Right cardiac atrium (tissue), 5 donors: ENCODE data around the gene ADAMTS3. TPM values are rescaled to one million over a fixed set of nuclear protein-coding genes. Genes with fewer than 3 reads are reported as not detected.

Source experiments
- ATAC-seq, 2 donors: fragments of 200-7000 bp; cut with Tn5 transposase; one replicate each; pipeline versions ENCODE4 v1.8.0 to v1.9.1; 2020; ENCODE audit warnings: moderate library complexity in 2 of 2, mild to moderate bottlenecking in 1 of 2
- DNase-seq, 3 donors: peaks; one replicate each; pipeline ENCODE4 v3.0.0-alpha.2; 2020
- H3K27ac ChIP-seq: one replicate; pipeline ENCODE4 v1.5.1; 2013; ENCODE audit warnings: mild to moderate bottlenecking, low read length, control low read depth, moderate library complexity
- H3K27me3 ChIP-seq: one replicate; pipeline ENCODE4 v1.6.1; 2013; ENCODE audit not compliant: control insufficient read depth, insufficient read depth
- H3K4me1 ChIP-seq: one replicate; pipeline ENCODE4 v1.6.1; 2013; ENCODE audit warnings: low read length; ENCODE audit not compliant: control insufficient read depth, insufficient read depth
- H3K4me3 ChIP-seq: one replicate; pipeline ENCODE4 v1.5.1; 2013; ENCODE audit warnings: low read length, control low read depth
- H3K9me3 ChIP-seq: one replicate; pipeline ENCODE4 v1.6.1; 2013; ENCODE audit warnings: low read length; ENCODE audit not compliant: control insufficient read depth
- WGBS: extraction: QIAGEN DNeasy Blood & Tissue Kit; methylation state at CpG from one replicate; pipeline ENCODE4 v1.1.7; 2013; 5-methylcytosine and 5-hydroxymethylcytosine counted together
- intact Hi-C, 4 donors: fragments of 100-400 bp; cut with DNase I; formaldehyde crosslinking; loops; one replicate each; pipeline versions ENCODE4 v1.11.0 to v1.14.0; 2022 to 2023
- polyA plus RNA-seq: library from polyadenylated mRNA; stranded (reverse); fragments of 200-250 nt; gene quantifications from one replicate; pipeline ENCODE4 v1.2.3, GENCODE V29; 2013
- total RNA-seq, 4 donors: library from RNA; stranded (reverse); fragmentation: NEBNext Ultra II Directional; extraction: Animal tissue kit (Norgen Biotek cat#: 25700); gene quantifications; one replicate each; pipeline ENCODE4 v1.2.1, GENCODE V29; 2021
- donor health status: healthy with polysubstance abuse.
- donor health status: DM: no; HTN: yes; CAD: no.
- donor health status: DM: no; HTN: no; CAD: no.
- donor health status: DM: no; HTN: yes; CAD: no; lungs with severe emphysema.
- donor health status: DM: yes; HTN: yes; CAD: no.

Gene ADAMTS3
- total and polyA plus RNA-seq, 5 donors: 0.70 to 2.4 (median 2.1) TPM

DNA sequence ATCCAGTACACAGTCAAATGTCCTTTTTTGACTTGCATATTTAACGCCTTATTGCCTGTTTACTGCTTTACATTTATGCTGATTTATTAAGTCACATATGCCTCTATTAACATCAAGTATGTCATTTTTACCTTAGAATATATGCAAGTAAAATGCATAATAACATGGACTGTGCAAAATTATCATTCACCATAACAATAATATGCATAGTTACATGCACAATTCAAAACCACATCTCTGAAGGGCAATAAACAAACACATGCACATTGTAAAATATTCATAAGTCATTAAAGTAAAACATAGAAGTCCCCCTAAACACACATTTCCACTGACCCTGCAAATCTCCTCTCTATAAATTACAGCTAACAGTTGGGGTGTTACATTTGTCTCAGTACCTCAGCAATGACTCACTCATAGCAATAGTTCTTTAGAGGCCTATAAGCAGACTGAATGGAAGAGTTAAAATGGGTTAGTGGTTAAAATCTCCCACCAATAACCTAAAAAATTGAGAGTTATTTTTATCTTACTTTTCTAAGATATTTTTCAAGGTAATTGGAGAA, 61.1 kb downstream of the ADAMTS3 start:
- Histone ChIP-seq H3K27ac (no peak overlapping the region), H3K27me3 (no peaks in the 10 kb centered on the region), H3K9me3 (no peaks in the 10 kb centered on the region), H3K4me1 (no peaks in the 10 kb centered on the region), H3K4me3 (no peak overlapping the region)
- intact Hi-C loops: loop anchor here (5.0 to 10.0 kb wide), 2 partner anchors 507 to 514 kb away; no protein-coding TSS in a partner anchor
- DNase-seq (no peak), ATAC-seq (no peak)
- 95% methylated on average over 1 of the region's 1 CpG for WGBS

DNA sequence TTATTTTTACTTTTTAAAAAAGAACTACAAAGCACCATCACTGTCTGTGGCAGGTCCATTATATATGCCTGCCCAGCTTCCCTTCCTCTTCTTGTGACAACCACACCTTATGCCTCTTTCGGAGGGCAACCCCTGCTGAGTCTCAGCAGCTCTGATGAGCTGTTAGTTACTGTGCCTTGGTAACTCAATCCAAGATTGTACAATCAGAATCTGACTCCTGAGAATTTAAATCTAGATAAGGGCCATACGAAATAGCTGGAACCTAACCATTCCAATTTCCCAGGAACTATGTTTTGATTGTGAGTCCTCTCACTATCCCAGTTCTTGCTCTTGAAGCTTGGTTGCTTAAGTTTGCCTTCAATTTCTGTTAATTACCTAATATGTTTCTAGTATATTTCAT, 61.9 kb downstream of the ADAMTS3 start:
- H3K4me3 ChIP-seq: no peak overlapping the region
- no peak overlapping the region for H3K27ac ChIP-seq
- H3K27me3 ChIP-seq: no peaks in the 10 kb centered on the region
- ATAC-seq: no peak
- WGBS: 46% methylated on average over 2 of the region's 2 CpGs
- intact Hi-C loops: loop anchor here (5.0 to 10.0 kb wide), 2 partner anchors 508 to 515 kb away; no protein-coding TSS in a partner anchor
- no peaks in the 10 kb centered on the region for H3K9me3 ChIP-seq
- H3K4me1 ChIP-seq: no peaks in the 10 kb centered on the region
- no peak for DNase-seq

GRCh38 chr4:72505314-72505744, 63.7 kb downstream of the ADAMTS3 start:
- ATAC-seq (peak; percentile 59 to 77), DNase-seq (peak; percentile 16 to 42 (median 25))
- Histone ChIP-seq H3K4me3 (no peak overlapping the region), H3K9me3 (no peaks in the 10 kb centered on the region), H3K27me3 (no peaks in the 10 kb centered on the region), H3K4me1 (no peaks in the 10 kb centered on the region), H3K27ac (no peak overlapping the region)
- WGBS: 4% methylated on average over 3 of the region's 3 CpGs
- intact Hi-C loops: loop anchor here (5.0 to 10.0 kb wide), 2 partner anchors 509 to 517 kb away; no protein-coding TSS in a partner anchor

- intact Hi-C loops: loop anchor here in 2 of 4 donors (10.0 kb wide), 1 partner anchor 515 kb away; no protein-coding TSS in a partner anchor
- Histone ChIP-seq H3K9me3 (no peaks in the 10 kb centered on the region), H3K27me3 (no peaks in the 10 kb centered on the region), H3K4me1 (no peaks in the 10 kb centered on the region), H3K27ac (no peak overlapping the region), H3K4me3 (no peak overlapping the region)
- 76% methylated on average over 2 of the region's 2 CpGs for WGBS
- no peak for DNase-seq
- ATAC-seq: no peak
These were observed 68.8 kb downstream of the ADAMTS3 start for GRCh38 chr4:72500214-72500613.

DNA sequence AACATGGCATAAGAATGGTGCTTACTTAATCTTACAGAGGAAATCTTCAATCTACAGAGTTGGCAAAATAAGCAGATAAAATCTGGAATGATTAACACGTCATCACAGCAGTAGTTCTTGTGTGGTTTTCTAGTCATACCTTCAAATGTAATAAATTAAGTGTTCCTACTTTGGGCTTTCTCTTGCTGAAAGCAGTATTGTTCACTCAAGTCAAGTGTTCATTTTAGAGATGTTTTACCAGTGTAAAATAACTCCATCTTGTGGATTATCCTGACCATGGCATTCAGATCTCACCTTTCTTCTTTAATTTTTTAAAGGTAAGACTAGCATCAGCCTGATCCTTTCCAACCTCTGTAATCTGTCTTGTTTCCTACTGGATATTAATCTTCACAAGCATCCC, 72.9 kb downstream of the ADAMTS3 start:
- Histone ChIP-seq H3K4me3 (no peak overlapping the region), H3K27ac (no peak overlapping the region), H3K27me3 (no peaks in the 10 kb centered on the region), H3K9me3 (no peaks in the 10 kb centered on the region), H3K4me1 (no peaks in the 10 kb centered on the region)
- intact Hi-C loops: no loop called here
- 56% methylated on average over 1 of the region's 1 CpG for WGBS
- ATAC-seq: no peak
- no peak for DNase-seq

DNA sequence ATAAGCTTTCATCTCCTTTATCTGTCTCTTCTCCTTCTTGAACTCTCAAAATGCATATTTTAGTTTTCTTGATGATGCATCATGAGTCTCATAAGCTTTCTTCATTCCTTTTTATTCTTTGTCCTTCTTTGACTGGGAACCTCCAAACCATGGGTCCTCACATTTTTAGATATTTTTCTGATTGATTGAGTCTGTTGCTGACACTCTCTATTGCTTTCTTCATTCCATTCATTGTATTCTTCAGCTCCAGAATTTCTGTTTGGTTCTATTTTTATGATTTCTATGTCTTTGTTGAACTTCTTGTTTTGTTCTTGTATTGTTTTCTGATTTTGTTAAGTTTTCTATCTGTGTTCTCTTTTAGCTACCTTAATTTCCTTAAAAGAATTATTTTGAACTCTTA, 74.9 kb downstream of the ADAMTS3 start:
- Histone ChIP-seq H3K4me3 (no peak overlapping the region), H3K4me1 (no peaks in the 10 kb centered on the region), H3K9me3 (no peaks in the 10 kb centered on the region), H3K27me3 (no peaks in the 10 kb centered on the region), H3K27ac (no peak overlapping the region)
- ATAC-seq (no peak), DNase-seq (no peak)
- intact Hi-C loops: no loop called here

DNA sequence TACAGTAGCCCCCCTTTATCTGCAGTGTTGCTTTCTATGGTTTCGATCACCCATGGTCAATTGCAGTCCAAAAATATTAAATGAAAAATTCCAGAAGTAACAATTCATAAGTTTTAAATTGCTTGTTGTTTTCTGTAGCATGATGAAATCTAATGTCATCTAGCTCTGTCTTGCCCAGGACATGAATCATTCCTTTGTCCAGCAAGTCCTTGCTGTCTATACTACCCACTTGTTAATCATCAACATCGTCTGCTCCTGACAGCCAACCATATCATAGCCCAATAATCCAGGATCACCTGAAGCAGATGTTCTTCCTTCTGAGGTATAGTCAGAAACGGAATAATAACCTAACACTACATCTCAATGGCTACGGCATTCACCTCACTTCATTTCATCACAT, 79.8 kb downstream of the ADAMTS3 start:
- DNase-seq (no peak), ATAC-seq (no peak)
- no peaks in the 10 kb centered on the region for H3K27me3 ChIP-seq
- 58% methylated on average over 4 of the region's 4 CpGs for WGBS
- intact Hi-C loops: no loop called here
- no peak overlapping the region for H3K4me3 ChIP-seq
- H3K9me3 ChIP-seq: no peaks in the 10 kb centered on the region
- no peak overlapping the region for H3K27ac ChIP-seq
- H3K4me1 ChIP-seq: no peaks in the 10 kb centered on the region

DNA sequence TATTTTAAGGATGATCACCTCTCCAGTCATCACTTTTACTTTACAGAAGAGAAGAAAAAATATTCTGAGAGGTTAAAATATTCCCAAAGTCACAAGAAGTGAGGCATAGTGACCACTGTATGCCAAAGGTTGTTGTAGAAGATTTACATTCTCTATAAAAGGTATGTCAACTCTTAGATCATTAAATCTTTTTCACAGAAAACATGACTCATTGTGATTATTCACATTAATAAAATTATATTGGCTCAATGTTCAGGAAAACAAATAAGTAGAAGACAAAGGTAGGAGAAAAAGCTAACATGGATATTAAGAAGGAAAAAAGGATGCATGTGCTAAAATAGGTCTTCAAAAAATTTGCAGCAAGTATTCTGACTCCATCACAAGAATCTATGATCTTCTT, 82.0 kb downstream of the ADAMTS3 start:
- DNase-seq (no peak), ATAC-seq (no peak)
- H3K4me1 ChIP-seq: no peaks in the 10 kb centered on the region
- intact Hi-C loops: no loop called here
- no peaks in the 10 kb centered on the region for H3K27me3 ChIP-seq
- no peak overlapping the region for H3K27ac ChIP-seq
- no peaks in the 10 kb centered on the region for H3K9me3 ChIP-seq
- no peak overlapping the region for H3K4me3 ChIP-seq

- Histone ChIP-seq H3K27me3 (no peaks in the 10 kb centered on the region), H3K4me3 (no peak overlapping the region), H3K4me1 (no peaks in the 10 kb centered on the region), H3K27ac (no peak overlapping the region), H3K9me3 (no peaks in the 10 kb centered on the region)
- intact Hi-C loops: no loop called here
- 75% methylated on average over 1 of the region's 1 CpG for WGBS
- DNase-seq (no peak), ATAC-seq (no peak)
These were observed 84.0 kb downstream of the ADAMTS3 start for GRCh38 chr4:72484981-72485380.

DNA sequence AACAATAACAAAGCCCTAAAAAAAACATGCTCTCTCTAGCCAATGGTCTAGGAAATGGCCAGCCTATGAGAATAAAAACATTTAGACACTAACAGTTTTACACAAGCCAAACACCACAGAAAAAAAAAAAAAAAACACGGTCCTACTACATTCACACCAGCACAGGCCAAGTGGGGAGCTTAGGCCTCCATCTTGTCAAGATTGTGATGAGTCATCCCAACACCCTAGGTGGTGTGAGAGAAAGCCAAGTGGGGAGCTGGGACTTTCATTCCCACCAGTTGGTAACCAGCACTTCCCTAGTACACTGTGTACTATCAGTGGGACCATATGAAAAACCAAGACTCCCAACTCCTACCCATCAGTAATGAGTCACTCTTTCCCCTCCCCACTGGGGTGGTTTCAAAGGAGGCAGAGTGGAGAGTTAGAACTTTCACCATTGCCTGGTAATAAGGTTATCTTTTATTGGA, 95.6 kb downstream of the ADAMTS3 start:
- whole genome bisulfite sequencing: 84% methylated on average over 1 of the region's 1 CpG
- Histone ChIP-seq H3K4me1 (no peaks in the 10 kb centered on the region), H3K27ac (no peak overlapping the region), H3K27me3 (no peaks in the 10 kb centered on the region), H3K4me3 (no peak overlapping the region), H3K9me3 (no peaks in the 10 kb centered on the region)
- intact Hi-C loops: no loop called here
- ATAC-seq (no peak), DNase-seq (no peak)

GRCh38 chr4:72471816-72472215, 97.2 kb downstream of the ADAMTS3 start:
- ATAC-seq (no peak), DNase-seq (no peak)
- H3K27ac ChIP-seq: no peak overlapping the region
- H3K9me3 ChIP-seq: no peaks in the 10 kb centered on the region
- no peaks in the 10 kb centered on the region for H3K4me1 ChIP-seq
- no peaks in the 10 kb centered on the region for H3K27me3 ChIP-seq
- intact Hi-C loops: no loop called here
- 75% methylated on average over 2 of the region's 2 CpGs for WGBS
- no peak overlapping the region for H3K4me3 ChIP-seq
